NCI-H2227 (cell line): ENCODE results near the gene GMPPA.

ENCODE experiments used
- DNase-seq: peaks from one replicate; lab custom pipeline; 2025; ENCODE audit not compliant: unreplicated experiment; lab: John Stamatoyannopoulos, UW

Gene GMPPA

GRCh38 chr2:219484343-219485200 is 14.1 kb upstream of the GMPPA start:
- no peak for DNase-seq

DNA sequence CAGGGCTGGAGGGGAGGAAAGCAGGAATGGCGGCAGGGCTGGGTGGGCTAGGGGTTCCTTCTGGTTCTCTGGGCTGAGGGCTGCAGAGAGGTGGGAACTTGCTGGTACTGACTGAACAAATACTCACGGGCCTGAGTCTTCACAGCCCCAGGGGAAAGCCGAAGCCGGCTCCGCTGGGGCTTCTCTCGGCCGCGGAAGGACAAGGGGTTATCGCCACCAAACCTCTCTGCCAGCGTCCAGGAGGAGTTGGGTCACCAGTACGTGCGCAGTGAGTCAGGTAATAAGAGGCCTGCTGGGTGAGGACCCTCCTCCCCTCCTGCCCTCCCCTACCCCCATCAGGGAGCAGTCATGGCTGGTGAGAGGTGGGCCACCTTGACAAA is 13.5 kb upstream of the GMPPA start:
- no peak for DNase-seq

DNA sequence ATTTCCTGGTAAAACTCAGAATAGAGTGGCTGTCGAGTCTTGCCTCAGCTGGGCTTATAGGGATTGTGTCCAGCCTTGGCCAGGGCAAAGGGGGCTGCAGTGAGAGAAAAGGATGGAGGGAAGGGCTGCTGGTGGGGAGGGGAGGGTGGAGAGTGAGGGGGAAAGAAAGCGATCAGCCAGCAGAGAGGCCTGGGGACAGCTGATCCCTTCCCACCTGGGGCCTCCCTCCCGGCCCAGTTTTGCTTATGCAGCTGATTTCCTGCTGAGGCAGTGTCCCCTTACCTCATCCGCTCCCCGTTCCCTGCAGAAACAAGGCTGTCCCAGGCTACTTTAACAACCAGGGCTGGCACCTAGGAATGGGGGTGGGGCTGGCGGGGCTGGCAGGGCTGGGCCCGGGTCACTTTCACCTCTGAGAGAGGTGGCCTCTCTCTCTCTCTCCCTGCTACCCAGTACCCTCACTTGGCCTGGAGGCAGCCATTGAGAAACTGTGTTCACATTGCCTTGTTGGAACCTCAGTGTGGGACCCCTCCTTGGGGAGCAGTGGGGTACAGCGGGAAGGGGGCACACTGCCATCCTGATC is 12.2 kb upstream of the GMPPA start:
- peak; percentile 45 for DNase-seq

- DNase-seq = no peak
These were observed 10.4 kb upstream of the GMPPA start for GRCh38 chr2:219488149-219488843.

GRCh38 chr2:219488844-219489194 is 9.9 kb upstream of the GMPPA start:
- DNase-seq = no peak

- DNase-seq = no peak
These were observed 9.4 kb upstream of the GMPPA start for GRCh38 chr2:219489315-219489714.

GRCh38 chr2:219490186-219490585 is 8.5 kb upstream of the GMPPA start:
- no peak for DNase-seq

- DNase-seq = no peak
These were observed 8.0 kb upstream of the GMPPA start for GRCh38 chr2:219490600-219491130.

DNA sequence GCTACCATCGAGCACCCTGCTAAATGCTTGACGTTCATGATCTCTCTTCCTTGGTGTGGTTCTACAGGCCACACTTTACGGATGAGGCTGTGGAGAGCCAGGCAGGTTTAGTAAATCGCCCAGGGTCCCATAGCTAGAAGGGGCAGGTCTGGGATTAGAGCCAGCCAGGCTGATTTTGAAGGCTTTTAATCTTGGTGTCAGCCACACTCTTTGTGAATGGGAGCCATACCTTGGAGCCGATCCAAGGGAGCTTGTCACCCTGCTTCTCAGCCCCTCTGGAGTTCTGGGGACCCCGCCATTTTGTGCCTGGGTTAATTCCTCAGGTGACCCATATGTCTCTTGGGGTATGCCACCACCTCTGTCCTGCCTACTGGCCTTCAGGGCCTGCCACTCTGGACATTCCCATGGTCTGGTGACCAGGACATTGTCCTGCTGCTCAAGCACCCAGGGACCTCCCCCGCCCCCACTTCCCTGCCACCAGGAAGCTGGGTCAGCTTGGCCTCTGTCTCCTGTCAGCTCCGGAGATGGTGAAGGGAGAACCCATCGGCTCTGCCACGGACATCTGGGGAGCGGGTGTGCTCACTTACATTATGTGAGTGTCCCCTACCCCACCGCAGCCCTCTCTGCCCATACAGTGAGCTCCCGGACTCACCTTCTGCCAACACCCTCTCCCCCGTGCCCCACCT is 7.3 kb upstream of the GMPPA start:
- no peak for DNase-seq

- DNase-seq = no peak
These were observed 6.1 kb upstream of the GMPPA start for GRCh38 chr2:219492575-219492974.

GRCh38 chr2:219493086-219493485 is 5.6 kb upstream of the GMPPA start:
- no peak for DNase-seq

- no peak for DNase-seq
These were observed 3.6 kb upstream of the GMPPA start for GRCh38 chr2:219494952-219495530.

GRCh38 chr2:219495531-219496122 is 3.1 kb upstream of the GMPPA start:
- DNase-seq = peak; percentile 62

DNA sequence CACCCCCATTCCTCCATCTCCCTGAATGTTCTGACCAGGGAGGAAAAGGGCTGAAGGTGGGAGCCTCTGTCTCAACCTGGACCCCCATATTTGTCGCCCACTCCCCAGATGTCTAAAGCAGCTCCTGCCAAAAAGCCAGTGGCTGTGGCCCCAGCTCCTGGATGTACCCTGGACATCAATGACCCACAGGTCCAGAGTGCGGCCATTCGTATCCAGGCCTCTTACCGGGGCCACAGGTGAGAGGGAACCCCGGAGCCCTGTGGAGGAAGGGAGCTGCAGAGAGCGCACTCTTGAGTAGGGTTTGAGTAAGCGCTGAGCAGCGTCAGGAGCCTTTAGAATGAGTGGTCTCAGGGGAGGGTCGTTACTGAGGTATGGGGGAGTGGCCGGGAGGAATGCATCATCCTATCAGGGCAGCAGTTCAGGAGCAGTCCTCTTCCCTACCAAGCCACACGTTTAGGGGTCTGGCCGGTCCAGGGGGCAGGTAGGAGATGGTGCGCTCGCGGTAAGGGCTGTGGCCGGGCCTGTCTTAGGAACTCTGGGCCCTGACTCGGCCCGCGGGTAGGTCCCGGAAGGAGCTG is 2.4 kb upstream of the GMPPA start:
- no peak for DNase-seq

DNA sequence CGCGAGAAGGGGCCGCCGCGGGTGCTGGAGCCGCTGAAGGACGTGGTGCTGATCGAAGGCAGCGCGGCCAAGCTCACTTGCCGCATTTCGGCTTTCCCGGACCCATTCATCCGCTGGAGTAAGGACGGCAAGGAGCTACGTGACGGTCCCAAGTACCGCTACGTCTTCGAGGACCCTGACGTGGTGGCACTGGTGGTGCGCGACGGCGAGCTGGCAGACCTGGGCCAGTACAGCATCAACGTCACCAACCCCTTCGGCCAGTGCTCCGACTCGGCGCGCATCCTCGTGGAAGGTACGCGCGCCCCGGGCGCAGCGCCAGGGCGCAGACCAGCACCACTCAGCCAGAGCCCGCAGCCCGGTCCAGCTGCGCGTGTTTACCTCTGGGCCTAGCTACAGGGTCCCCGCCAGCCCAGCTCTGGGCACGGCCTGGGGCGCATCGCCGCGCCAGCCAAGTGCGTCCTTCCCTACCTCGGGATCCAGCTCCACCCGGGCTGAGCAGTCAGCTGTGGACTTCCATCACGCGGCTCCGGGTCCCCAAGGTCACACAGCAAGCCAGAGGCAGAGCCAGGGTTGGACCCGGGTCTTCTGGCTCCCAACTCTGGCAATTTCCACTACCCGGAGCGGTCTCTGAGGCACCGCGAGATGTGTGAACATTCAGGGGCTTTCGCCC is 1.7 kb upstream of the GMPPA start:
- DNase-seq = no peak

- DNase-seq = peak; percentile 84
These were observed 1.0 kb upstream of the GMPPA start for GRCh38 chr2:219497495-219498279.

DNA sequence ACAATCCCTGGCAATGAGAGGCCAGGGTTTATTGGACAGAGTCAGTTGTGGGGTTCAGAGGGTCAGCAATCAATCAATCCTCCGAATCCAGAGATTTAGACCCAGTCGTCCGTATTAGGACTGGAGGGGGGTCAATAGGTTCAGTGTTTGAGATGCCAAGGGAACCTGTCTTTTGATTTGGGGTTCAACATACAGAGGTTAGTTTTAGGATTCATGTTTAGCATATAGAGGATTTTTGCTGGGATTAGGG is 292 bp downstream of the GMPPA start:
- DNase-seq = no peak

DNA sequence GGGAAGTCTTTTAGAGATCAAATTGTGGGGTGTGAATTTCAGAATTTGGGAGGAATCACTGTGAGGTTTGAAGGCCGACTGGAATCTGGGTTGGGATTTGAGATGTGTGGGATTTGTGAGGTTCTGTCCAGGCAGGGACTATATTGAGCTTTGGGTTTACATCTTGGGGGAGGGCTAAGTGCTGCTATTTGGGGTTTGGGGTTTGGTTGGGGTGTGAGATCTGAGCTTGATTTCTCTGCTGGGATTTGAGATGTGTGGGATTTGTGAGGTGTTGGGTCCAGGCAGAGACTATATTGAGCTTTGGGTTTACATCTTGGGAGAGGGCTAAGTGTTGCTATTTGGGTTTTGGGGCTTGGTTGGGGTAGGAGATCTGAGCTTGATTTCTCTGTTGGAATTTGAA is 864 bp downstream of the GMPPA start:
- no peak for DNase-seq

DNA sequence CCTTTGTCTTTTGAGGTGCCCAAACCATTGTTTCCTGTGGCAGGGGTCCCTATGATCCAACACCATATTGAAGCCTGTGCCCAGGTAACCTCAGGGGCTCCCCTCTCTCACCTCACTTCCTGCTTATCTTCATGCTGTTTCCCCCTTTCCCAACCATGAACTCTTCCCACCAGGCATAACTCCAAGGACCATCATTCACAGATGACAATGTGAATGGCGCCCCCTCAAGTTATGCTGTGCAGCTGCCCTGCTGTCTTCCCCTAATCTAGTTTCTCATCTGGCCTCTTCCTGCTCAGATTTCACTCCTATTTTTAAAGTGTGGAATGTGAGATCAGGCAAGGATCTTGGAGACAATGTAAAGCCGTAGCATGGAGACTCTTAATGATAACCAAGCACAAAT is 1.4 kb downstream of the GMPPA start:
- no peak for DNase-seq
